GM12873 (cell line): ENCODE data around the gene KAT8.

Experiments
- CTCF ChIP-seq: IDR thresholded peaks from 2 replicates; pipeline ENCODE4 v1.5.1; 2012; ENCODE audit warnings: low read depth, mild to moderate bottlenecking, moderate library complexity, low read length, control low read depth; ENCODE audit not compliant: insufficient read depth; ENCODE audit errors: missing control alignments

KAT8 gene

GRCh38 chr16:31143694-31144148 is 26.3 kb downstream of the KAT8 start:
- TF ChIP-seq CTCF, result peak; percentile 14

GRCh38 chr16:31145398-31145990 is 28.0 kb downstream of the KAT8 start:
- no peak for TF ChIP-seq CTCF

- TF ChIP-seq CTCF, result no peak
Observed at GRCh38 chr16:31147574-31147973, 30.1 kb downstream of the KAT8 start.

GRCh38 chr16:31148281-31148728 is 30.8 kb downstream of the KAT8 start:
- no peak for TF ChIP-seq CTCF

- TF ChIP-seq CTCF, result no peak
Observed at GRCh38 chr16:31148896-31149295, 31.4 kb downstream of the KAT8 start.

- no peak for TF ChIP-seq CTCF
Observed at GRCh38 chr16:31149332-31149731, 31.9 kb downstream of the KAT8 start.

- TF ChIP-seq CTCF, result no peak
Observed at GRCh38 chr16:31149894-31150890, 32.7 kb downstream of the KAT8 start, which contains the start of gene PRSS36. Gene PRSS36 (minus strand): TSS chr16:31150066. CDS start chr16:31150035, 31 bp downstream.
